ENCODE measurements around the gene TOLLIP.

Gene TOLLIP

DNA sequence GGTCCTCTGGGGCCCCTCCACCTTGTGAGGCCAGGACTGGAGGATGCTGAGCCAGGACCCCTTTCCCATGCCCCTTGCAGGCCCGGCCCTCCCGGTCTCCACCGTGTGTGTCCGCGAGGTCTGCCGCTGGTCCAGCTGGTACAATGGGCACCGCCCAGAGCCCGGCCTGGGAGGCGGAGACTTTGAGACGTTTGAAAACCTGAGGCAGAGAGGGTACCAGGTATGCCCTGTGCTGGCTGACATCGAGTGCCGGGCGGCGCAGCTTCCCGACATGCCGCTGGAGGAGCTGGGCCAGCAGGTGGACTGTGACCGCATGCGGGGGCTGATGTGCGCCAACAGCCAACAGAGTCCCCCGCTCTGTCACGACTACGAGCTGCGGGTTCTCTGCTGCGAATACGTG lies 68.7 kb downstream of the TOLLIP start:
- DNase-seq: no peak

DNA sequence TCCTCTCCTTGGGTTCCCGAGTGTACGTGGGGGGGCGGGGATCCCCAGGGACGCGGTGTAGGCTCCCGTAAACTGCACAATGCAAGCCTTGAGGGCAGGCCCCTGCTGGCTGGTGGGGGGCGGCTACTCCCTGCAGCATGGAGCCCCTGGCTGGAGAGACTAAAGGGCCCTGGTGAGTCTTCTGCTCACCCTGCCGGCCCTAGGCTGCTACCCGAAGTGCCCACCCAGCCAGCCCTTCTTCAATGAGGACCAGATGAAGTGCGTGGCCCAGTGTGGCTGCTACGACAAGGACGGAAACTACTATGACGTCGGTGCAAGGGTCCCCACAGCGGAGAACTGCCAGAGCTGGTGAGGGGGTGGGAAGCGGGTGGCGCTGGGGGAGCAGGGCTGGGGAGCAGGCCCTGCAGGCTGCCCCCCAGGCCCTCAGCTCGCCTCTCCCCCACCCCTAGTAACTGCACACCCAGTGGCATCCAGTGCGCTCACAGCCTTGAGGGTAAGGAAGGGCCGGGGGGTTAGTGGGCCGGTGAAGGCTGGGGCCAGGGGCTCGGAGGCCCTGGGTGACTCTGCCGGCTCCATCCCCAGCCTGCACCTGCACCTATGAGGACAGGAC lies 69.7 kb downstream of the TOLLIP start:
- DNase-seq: no peak

DNA sequence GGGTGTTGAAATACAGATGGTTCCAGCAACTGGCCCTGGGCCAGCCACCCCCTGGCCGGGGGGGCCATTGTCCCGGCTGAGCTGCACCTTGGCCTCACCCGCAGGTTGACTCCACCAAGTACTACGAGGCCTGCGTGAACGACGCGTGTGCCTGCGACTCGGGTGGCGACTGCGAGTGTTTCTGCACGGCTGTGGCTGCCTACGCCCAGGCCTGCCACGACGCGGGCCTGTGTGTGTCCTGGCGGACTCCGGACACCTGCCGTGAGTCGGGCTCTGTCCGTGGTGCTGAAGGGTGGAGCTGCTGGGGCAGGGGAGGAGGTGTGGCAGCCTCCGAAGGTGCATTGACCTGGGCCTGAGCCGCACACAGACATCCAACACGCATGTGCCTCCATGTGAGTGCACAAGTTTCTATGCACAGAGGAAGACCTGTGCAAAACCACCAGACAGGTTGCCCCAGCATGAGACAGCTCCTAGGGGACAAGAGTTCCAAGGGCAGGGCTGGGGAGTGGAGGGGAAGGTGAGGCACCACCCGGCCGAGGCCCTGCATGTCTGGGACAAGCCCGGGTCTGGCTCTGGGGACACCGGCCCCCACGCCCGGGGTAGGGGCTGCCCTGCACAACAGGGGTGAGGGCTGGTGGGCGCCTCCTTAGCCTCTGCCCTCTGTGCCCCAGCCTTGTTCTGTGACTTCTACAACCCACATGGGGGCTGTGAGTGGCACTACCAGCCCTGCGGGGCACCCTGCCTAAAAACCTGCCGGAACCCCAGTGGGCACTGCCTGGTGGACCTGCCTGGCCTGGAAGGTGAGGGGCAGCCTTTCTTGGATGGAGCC lies 70.5 kb downstream of the TOLLIP start:
- DNase-seq: no peak

DNA sequence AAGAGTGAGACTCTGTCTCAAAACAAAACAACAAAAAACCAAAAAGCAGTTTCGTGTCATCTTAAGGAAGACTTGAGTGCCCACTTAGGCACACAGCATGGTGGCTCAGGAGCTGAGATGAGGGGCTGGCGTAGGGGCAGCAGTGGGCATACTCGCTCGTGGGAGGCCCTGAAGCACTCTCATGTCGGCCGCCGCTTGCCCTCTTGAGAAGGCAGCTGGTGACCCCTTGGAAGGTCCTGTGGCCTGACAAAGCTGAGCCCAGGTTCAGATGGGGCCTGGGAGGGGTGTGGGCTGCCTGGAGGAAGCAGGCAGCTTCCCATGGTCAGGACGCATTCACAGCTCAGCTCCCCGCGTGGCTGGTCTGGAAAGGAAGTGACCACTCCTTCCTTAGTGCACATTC lies 71.6 kb downstream of the TOLLIP start:
- no peak for DNase-seq

DNA sequence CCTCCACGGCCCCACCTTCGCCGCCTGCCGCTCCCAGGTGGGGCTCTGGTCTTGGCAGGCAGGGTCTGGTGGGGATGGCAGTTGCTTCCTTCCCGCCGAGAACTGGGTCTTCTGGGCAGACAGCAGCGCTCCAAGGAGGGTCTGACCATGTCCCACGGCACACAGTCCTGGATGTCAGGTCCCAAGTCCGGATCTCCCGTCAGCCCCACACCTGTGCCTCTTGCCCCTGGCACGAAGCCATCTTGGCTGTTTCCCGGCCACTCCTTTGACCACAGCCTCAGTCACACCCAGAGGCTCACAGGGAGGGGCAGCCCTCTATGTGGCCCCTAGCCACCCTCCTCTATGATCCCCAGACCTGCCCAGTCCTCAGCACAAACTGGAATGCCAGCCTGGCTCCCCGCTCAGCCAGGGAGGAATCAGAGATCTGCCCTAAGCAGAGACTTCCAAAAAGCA lies 72.3 kb downstream of the TOLLIP start:
- DNase-seq: no peak

DNA sequence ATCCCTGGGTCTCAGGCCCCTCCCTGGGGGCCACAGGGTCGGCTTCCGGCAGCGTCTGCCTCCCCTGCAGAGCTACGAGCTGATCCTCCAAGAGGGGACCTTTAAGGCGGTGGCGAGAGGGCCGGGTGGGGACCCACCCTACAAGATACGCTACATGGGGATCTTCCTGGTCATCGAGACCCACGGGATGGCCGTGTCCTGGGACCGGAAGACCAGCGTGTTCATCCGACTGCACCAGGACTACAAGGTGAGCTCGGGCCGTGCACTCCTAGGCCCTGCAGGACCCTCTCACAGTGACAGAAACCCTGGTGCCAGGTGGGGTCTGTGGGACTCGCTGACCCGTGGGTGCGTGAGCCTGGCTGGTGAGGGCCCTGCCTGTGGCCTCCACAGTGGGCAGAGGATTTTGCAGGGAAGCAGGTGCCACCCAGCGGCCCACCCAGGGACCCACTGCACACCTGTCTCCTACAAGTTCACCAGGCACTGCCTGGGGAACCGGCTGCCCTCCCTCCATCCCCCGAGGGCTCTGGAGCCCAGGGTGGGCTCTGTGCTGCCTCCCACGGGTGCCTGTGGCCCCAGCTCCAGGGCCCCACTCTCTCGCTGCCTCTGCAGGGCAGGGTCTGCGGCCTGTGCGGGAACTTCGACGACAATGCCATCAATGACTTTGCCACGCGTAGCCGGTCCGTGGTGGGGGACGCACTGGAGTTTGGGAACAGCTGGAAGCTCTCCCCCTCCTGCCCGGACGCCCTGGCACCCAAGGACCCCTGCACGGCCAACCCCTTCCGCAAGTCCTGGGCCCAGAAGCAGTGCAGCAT lies 72.9 kb downstream of the TOLLIP start:
- no peak for DNase-seq

DNA sequence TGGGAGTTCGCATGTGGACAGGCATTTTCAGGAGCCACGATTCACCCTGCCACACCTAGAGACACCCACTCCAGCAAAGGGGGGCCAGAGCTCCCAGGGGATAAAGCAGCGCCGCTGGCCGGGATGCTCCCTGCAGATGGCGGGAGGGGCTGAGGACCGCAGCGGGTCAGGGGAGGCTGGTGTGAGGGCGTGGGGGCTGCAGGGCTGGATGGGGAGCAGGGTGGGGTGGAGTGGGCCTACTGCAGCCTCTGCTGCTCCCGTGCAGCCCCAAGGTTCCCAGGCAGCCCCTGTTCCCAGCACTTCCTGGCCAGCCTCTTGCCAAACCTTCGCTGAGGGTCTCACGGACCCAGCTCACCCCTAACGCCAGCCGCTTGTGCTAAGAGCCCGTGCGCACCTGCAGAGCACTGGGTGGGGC lies 73.5 kb downstream of the TOLLIP start:
- DNase-seq: no peak

DNA sequence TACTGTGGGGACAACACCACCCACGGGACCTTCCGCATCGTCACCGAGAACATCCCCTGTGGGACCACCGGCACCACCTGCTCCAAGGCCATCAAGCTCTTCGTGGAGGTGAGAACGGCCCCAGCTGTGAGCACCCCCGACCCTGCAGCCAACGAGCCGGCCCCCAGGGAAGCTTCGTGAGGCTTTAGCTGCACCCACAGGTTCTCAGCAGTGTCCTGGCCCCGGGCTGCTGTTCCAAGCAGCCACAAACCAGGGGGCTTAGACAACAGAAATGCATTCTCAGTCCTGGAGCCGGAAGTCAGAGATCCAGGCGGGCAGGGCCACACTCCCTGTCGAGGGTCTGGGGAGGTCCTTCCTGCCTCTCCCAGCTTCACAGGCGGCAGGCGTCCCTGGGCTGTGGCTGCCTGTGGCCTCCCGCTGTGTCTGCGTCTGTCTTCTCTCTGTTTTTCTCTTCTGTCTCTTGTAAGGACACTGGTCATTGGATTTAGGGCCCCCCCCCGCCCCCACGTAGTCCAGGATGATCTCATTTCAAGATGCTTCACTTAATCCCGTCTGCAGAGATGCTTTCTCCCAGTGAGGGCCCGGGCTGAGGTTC lies 74.0 kb downstream of the TOLLIP start:
- no peak for DNase-seq

DNA sequence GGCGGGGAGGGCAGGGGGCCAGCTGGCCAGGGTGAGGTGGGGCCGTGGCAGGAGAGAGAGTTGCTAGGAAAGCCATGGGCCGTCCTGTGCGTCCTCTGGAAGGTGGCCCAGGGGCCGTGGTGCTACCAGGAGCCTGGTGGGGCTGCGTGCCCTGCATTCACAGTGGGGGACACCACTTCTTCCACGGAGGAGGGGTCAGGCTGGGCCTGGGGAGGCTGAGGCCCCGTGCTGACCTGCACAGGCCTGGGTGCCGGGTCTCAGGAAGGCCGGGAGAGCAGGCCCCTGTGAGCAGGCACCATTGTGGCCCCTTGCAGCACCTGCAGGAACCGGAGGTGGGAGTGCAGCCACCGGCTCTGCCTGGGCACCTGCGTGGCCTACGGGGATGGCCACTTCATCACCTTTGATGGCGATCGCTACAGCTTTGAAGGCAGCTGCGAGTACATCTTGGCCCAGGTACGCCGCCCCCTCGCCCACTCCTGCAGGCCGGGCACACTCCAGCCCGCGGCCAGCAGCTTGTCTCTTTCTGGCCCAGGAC lies 74.6 kb downstream of the TOLLIP start:
- no peak for DNase-seq

DNA sequence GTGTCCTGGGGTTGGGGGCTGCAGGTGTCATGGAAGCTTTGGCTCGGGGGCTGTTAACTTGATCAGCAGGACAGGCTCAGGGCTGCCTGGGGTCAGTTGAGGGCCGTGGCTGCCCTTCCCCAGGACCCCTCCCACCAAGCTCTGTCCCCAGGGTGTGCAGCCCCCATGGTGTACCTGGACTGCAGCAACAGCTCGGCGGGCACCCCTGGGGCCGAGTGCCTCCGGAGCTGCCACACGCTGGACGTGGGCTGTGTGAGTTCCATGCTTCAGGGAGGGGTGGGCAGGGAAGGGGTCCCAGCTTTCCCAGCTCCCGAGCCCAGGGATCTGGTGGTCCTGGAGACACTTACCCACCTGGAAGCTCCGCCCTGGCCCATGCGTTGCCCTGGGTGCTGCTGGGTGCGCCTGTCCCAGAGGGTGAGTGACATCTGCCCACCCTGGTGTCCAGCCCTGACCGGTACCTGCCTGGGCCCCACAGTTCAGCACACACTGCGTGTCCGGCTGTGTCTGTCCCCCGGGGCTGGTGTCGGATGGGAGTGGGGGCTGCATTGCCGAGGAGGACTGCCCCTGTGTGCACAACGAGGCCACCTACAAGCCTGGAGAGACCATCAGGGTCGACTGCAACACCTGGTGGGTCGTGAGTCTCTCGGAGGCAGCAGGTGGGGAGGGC lies 75.2 kb downstream of the TOLLIP start:
- DNase-seq: no peak

DNA sequence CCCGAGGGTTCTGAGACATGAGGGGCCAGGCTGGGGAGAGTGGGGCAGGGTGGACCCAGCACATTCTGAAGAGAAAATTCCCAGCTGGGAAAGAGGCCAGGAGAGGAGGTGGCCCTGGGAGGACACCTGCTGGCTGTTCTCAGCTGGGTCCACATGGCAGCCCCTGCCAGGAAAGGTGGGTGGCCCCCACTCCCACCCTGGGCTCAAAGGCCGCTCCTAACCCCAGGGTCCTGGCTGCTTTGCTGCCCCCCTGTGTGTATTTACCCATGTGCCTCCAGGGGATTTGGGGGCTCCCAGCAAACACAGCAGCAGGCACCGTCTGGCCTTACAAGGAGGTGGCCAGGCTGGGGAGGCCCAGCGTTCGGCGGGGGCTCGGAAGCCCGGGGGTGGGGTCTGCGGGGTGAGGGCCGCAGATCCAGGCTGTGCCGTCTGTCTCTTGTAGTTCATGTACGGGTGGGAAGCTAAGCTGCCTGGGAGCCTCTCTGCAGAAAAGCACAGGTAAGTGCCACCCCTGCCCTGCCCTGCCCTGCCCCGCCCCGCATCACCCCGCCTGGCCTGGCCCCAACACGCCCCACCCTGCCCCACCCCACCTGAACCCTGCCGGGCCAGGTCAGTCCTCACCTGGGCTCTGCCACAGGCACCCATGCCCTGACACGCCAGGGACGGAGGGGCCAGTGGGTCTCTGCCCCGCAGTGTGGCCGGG lies 75.9 kb downstream of the TOLLIP start:
- no peak for DNase-seq

DNA sequence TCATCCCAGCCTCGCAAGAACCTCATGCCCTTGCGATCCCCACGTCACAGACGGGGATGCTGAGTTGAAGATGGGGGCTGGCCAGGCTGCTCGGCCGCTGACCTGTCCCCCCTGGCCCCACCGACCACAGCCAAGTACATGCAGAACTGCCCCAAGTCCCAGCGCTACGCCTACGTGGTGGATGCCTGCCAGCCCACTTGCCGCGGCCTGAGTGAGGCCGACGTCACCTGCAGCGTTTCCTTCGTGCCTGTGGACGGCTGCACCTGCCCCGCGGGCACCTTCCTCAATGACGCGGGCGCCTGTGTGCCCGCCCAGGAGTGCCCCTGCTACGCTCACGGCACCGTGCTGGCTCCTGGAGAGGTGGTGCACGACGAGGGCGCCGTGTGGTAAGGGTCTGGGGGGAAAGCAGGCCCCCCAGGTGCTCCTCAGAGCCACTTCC lies 76.5 kb downstream of the TOLLIP start:
- no peak for DNase-seq

DNA sequence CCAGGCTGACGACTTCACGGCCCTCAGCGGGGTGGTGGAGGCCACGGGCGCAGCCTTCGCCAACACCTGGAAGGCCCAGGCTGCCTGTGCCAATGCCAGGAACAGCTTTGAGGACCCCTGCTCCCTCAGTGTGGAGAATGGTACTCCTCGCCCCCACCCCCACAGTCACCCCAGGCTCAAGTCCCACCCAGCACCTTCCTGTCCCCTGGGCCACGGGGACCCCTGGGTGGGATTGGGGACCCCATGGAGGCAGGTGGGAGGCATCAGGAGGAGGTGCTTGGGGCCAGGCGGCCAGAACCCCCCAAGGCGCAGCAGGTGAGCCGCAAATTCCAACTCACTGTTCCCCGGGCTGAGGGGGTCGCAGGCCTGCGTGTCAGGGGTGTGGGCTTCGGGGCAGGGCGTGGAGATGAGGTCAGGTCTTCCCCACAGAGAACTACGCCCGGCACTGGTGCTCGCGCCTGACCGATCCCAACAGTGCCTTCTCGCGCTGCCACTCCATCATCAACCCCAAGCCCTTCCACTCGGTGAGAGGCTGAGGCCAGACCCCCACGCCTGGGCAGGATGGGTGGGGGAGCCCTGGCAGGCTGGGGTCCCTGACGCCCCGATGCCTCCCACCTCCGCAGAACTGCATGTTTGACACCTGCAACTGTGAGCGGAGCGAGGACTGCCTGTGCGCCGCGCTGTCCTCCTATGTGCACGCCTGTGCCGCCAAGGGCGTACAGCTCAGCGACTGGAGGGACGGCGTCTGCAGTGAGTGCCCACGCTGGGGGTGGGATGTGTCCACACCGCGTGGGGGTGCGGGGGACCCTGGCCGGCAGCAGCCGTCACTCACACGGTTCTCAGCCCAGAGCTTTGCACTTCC lies 77.2 kb downstream of the TOLLIP start:
- no peak for DNase-seq

DNA sequence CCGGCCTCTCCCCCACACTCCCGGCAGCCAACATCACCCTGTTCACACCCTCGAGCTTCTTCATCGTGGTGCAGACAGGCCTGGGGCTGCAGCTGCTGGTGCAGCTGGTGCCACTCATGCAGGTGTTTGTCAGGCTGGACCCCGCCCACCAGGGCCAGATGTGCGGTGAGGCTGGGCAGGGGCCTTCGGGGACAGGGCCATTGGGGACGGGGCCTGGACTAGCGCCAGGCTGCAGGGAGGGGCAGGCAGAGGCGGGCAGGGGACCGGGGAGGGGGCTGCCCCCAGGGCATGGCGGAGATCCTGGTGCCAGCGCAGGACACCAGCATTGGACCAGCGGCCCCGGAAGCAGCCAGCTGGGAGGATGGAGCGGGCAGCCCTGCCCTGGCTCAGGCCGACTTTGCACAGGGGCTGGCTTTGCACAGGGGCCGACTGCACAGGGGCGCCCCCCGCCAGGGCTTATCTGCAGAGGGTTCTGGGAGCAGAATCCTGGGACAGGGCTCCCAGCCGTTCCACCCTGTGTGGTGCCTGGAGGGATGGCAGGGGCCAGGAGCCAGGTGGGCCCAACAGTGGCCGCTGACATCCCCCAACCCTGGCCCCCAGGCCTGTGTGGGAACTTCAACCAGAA lies 77.9 kb downstream of the TOLLIP start:
- DNase-seq: no peak

DNA sequence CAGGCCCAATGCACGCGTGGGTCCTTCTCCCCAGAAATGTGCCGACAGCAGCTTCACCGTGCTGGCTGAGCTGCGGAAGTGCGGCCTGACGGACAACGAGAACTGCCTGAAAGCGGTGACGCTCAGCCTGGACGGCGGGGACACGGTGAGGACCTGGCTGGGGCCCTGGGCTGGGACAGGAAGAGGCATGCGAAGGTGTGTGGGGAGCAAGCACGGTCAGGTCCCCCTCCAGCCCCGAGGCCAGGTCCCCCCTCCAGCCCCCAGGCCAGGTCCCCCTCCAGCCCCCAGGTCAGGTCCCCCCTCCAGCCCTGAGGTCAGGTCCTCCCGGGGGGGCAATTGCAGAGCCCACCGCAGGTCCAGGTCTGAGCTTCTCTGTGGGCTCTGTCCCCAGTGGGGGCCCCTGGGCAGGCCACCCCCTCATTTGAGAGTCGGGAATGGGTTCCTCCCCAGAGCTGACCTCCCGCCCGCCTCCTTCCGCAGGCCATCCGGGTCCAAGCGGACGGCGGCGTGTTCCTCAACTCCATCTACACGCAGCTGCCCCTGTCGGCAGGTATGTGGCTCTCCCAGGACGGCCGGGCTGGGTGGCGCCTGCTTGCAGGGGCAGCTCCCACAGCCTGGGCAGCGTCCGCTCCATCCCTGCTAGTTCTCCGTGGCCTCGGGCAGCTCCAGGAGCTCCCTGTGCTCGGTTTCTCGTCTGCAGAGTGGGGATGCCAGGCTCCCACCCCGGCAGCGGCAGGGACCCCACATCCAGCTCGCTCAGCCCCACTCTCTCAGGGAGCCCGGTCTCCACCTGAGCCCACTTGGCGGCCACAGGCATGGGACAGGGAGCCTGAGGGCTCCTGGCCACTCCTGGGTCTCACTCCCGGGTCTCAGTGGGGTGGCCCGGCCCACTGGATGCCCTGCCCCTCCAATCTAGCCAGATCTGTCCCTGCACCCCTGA lies 78.7 kb downstream of the TOLLIP start:
- DNase-seq: no peak

DNA sequence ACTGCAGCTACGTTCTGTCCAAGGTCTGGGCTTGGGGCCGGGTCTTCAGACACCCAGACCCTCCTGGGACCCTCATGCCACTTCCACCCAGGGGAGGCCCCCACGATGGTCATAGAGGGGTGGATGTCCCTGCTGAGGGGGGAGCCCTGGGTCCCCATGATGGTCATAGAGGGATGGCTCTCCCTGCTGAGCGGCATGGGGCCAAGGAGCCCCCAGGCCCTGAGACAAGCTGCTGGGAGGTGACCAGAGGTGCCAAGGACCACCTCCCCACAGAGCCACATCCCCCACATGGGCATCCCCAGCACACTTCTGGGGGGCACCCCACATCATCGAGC lies 79.3 kb downstream of the TOLLIP start:
- no peak for DNase-seq

DNA sequence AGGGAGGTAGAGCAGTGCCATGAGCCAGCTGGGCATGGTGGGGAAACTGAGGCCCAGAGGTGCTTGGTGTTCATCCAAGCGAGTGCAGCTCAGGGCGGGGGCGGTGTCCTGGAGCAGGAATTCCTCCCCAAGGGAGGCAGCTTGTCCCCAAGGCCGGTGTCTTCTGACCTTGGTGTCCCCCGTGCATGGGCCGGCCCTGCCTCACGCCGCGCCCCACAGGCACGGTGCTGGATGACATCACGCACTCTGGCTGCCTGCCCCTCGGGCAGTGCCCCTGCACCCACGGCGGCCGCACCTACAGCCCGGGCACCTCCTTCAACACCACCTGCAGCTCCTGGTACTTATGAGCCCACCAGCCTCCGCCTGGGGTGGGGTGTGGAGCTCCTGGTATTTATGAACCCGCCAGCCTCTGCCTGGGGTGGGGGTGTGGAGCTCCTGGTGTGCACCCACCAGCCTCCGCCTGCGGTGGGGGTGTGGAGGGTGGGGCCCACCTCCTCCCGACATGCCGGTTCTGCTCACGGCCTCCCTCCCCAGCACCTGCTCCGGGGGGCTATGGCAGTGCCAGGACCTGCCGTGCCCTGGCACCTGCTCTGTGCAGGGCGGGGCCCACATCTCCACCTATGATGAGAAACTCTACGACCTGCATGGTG lies 79.8 kb downstream of the TOLLIP start:
- DNase-seq: no peak

DNA sequence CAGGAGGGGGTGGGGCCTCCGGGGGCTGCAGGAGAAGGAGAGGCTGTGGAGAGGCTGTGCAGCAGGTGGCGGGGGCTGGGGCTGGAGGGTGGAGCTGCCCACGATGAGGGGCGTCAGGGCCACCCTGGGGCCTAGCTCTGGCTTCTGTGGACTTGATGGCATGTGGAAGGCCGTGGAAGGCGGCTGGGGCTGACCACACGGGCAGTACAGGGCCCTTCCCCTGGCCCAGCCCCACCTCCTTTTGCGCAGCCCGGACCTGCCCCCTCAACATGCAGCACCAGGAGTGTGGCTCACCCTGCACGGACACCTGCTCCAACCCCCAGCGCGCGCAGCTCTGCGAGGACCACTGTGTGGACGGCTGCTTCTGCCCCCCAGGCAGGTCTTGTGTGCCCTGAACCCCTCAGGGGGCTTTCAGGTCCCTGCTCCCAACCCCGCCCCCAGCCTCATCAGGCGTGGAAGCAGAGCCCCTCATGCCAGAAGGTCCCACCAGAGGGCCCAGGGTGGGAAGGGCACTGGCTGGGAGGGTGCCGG lies 80.4 kb downstream of the TOLLIP start:
- no peak for DNase-seq
